OCI-LY1 (cell line): Measurements from ENCODE around the gene NASP.

Experiments
- H2AFZ ChIP-seq: fragments of 200-600 bp; sonication (generic), shearing (Covaris generic); 2 replicates; pipeline ENCODE4 v1.6.0; 2014; ENCODE audit warnings: antibody characterized with exemption, mild to moderate bottlenecking, low read length
- H3F3A ChIP-seq: fragments of 200-600 bp; sonication (generic), shearing (Covaris generic); 2 replicates; pipeline ENCODE4 v1.6.0; 2014; ENCODE audit warnings: mild to moderate bottlenecking, antibody characterized with exemption, low read length, moderate library complexity; ENCODE audit not compliant: insufficient read depth
- H3K27ac ChIP-seq: fragments of 200-600 bp; sonication (generic); 2 replicates; pipeline ENCODE4 v1.5.1; 2014; ENCODE audit warnings: low read length, mixed run types, mild to moderate bottlenecking, low read depth; ENCODE audit not compliant: poor library complexity, severe bottlenecking
- H3K27me3 ChIP-seq: fragments of 200-600 bp; sonication (generic); 2 replicates; pipeline ENCODE4 v1.6.0; 2014; ENCODE audit warnings: antibody characterized with exemption, mild to moderate bottlenecking, low read length, moderate library complexity; ENCODE audit not compliant: insufficient read depth
- H3K36me3 ChIP-seq: fragments of 200-600 bp; sonication (generic); 2 replicates; pipeline ENCODE4 v1.6.1; 2014; ENCODE audit warnings: mild to moderate bottlenecking, antibody characterized with exemption, low read length, moderate library complexity, mixed read lengths; ENCODE audit not compliant: insufficient read depth
- H3K4me1 ChIP-seq: fragments of 200-600 bp; sonication (generic); 2 replicates; pipeline ENCODE4 v1.5.1; 2014; ENCODE audit warnings: mild to moderate bottlenecking, low read length, moderate library complexity; ENCODE audit not compliant: insufficient read depth, severe bottlenecking
- H3K4me2 ChIP-seq: fragments of 200-600 bp; sonication (generic), shearing (Covaris generic); 2 replicates; pipeline ENCODE4 v1.6.1; 2014; ENCODE audit warnings: low read length
- H3K4me3 ChIP-seq: fragments of 200-600 bp; sonication (generic); 2 replicates; pipeline ENCODE4 v1.5.1; 2014; ENCODE audit warnings: low read length, low read depth, mild to moderate bottlenecking, mixed read lengths; ENCODE audit not compliant: poor library complexity, severe bottlenecking
- H3K79me2 ChIP-seq: fragments of 200-600 bp; shearing (Covaris generic); 2 replicates; pipeline ENCODE4 v1.6.1; 2016; ENCODE audit warnings: mixed run types, low read length, mixed read lengths; ENCODE audit not compliant: insufficient read depth
- H3K9ac ChIP-seq: fragments of 200-600 bp; sonication (generic), shearing (Covaris generic); 2 replicates; pipeline ENCODE4 v1.6.1; 2014; ENCODE audit warnings: mild to moderate bottlenecking, low read length, mixed read lengths
- H3K9me2 ChIP-seq: fragments of 200-600 bp; sonication (generic), shearing (Covaris generic); 2 replicates; pipeline ENCODE4 v1.6.1; 2014; ENCODE audit warnings: low read depth, mild to moderate bottlenecking, low read length, mixed read lengths
- H3K9me3 ChIP-seq: fragments of 200-600 bp; shearing (Covaris generic); 2 replicates; pipeline ENCODE4 v1.6.1; 2014; ENCODE audit warnings: low read length, mixed read lengths
- H4K20me1 ChIP-seq: fragments of 200-600 bp; sonication (generic), shearing (Covaris generic); 2 replicates; pipeline ENCODE4 v1.6.0; 2016; ENCODE audit warnings: mild to moderate bottlenecking, low read length; ENCODE audit not compliant: insufficient read depth
- CTCF ChIP-seq: fragments of 200-600 bp; sonication (generic), shearing (Covaris generic); IDR thresholded peaks from 2 replicates; pipeline ENCODE4 v1.5.1; 2017; ENCODE audit warnings: mild to moderate bottlenecking, antibody characterized with exemption, low read length, moderate library complexity, mixed read lengths
- EZH2 ChIP-seq: fragments of 200-600 bp; sonication (generic), shearing (Covaris generic); IDR thresholded peaks from 2 replicates; pipeline ENCODE4 v1.8.0; 2017; ENCODE audit warnings: borderline replicate concordance, mixed run types, mild to moderate bottlenecking, antibody characterized with exemption, low read length, moderate library complexity, mixed read lengths

NASP gene

DNA sequence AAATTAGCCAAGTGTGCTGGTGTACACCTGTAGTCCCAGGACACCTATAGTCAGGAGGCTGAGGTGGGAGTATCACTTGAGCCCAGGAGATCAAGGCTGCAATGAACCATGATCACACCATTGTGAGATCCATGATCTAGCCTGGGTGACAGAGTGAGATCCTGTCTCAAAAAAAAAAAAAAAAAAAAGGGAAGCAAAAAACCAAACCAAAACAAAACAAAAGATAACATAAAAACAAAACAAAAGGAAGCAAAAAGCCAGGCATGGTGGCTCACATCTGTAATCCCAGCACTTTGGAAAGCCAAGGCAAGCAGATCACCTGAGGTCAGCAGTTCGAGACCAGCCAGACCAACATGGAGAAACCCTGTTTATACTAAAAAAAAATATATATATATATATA lies 42.6 kb upstream of the NASP start:
- H3K4me2 ChIP-seq: no peak overlapping the region
- H3K4me1 ChIP-seq: peaks cover 23% of the 10 kb centered on the region
- TF ChIP-seq CTCF: no peak
- no peak for TF ChIP-seq EZH2
- no peaks in the 10 kb centered on the region for H3K9me2 ChIP-seq
- no peaks in the 10 kb centered on the region for H3K79me2 ChIP-seq
- no peak overlapping the region for H2AFZ ChIP-seq
- no peaks in the 10 kb centered on the region for H3F3A ChIP-seq
- H3K36me3 ChIP-seq: no peaks in the 10 kb centered on the region
- no peak overlapping the region for H3K27ac ChIP-seq
- no peak overlapping the region for H3K4me3 ChIP-seq
- no peaks in the 10 kb centered on the region for H3K9me3 ChIP-seq
- H3K9ac ChIP-seq: no peak overlapping the region
- H4K20me1 ChIP-seq: no peaks in the 10 kb centered on the region
- H3K27me3 ChIP-seq: no peaks in the 10 kb centered on the region

DNA sequence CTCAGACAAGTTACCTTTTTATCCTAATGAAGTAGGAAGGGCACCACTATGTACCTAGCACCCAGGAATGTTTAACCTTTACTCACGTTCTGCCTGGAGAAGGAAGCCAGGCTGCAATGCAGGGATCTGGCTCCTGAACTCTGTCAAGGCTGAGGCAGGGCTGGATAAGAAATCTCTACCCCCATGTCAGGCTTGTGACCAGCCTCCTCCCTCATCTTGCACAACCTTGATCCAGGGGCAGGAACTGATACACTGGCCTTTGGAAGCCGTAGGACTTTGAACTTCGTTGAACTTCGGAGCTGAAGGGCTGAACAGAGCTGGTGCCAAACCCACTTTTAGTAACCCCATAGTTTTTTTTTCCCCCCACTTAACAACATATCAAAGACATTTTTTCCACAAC lies 41.2 kb upstream of the NASP start:
- Histone ChIP-seq H3K79me2 (no peaks in the 10 kb centered on the region), H3K9me3 (no peaks in the 10 kb centered on the region), H3K4me2 (no peak overlapping the region), H3F3A (no peaks in the 10 kb centered on the region), H3K9me2 (no peaks in the 10 kb centered on the region), H2AFZ (no peak overlapping the region), H3K9ac (no peak overlapping the region), H3K4me3 (no peak overlapping the region), H3K36me3 (no peaks in the 10 kb centered on the region), H3K27me3 (no peaks in the 10 kb centered on the region), H3K27ac (no peak overlapping the region), H3K4me1 (peaks cover 23% of the 10 kb centered on the region), H4K20me1 (no peaks in the 10 kb centered on the region)
- no peak for TF ChIP-seq CTCF
- TF ChIP-seq EZH2: no peak

DNA sequence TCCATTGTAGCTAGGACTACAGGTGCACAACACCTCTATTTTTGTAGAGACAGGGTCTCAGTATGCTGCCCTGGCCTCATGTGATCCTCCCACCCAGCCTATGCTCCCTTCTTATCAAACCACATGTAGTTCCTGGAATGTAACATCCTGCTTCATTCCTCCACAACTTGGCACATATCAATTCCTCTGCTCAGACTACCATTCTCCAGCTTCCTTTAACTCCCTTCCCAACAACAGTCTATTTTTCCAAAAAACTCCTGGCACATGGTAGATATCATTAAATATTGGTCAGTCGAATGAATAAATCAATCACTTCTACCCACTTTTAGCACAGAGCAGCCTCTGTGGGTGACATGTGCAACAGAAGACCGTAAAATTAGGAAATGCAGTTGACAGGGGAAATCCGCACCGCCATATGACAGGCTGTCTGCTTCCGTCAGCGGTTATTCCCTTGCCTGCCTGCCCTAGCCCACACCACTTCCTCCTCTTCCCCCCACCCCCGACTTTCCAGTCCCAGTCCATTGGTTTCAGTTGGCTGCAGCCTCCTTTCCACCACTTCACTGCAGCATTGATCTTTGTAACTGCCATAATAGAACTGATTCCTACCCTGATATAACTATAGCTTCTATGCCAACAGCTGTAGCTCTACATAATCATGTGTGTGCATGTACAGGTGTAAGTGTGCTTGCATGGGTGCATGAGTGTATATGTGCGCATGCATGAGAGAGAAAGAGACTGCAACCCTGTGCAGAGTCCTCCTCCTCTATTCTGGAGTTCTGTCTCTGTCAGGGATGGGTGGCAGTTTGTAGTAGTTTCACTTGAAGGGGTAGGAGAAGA lies 40.0 kb upstream of the NASP start:
- no peaks in the 10 kb centered on the region for H3F3A ChIP-seq
- H4K20me1 ChIP-seq: no peaks in the 10 kb centered on the region
- H3K4me1 ChIP-seq: peaks cover 23% of the 10 kb centered on the region
- H3K27ac ChIP-seq: no peak overlapping the region
- H3K4me3 ChIP-seq: peak overlapping the region; percentile 19
- no peak overlapping the region for H2AFZ ChIP-seq
- H3K9me3 ChIP-seq: no peaks in the 10 kb centered on the region
- no peaks in the 10 kb centered on the region for H3K27me3 ChIP-seq
- H3K4me2 ChIP-seq: peak overlapping the region; percentile 47
- no peak for TF ChIP-seq CTCF
- no peaks in the 10 kb centered on the region for H3K79me2 ChIP-seq
- H3K36me3 ChIP-seq: no peaks in the 10 kb centered on the region
- no peaks in the 10 kb centered on the region for H3K9me2 ChIP-seq
- H3K9ac ChIP-seq: no peak overlapping the region
